Stimulated activated CD4-positive, alpha-beta T cell treated with anti-CD3 and anti-CD28 coated beads, TNF-alpha, amount 100 ng/mL, for 48 hours (primary cell): ENCODE measurements around the gene MGMT.

Source experiments
- DNase-seq, 3 donors: peaks; one replicate each; pipeline ENCODE4 v3.0.0-alpha.2; 2020; ENCODE audit warnings: low read depth in 3 of 3

Gene MGMT

DNA sequence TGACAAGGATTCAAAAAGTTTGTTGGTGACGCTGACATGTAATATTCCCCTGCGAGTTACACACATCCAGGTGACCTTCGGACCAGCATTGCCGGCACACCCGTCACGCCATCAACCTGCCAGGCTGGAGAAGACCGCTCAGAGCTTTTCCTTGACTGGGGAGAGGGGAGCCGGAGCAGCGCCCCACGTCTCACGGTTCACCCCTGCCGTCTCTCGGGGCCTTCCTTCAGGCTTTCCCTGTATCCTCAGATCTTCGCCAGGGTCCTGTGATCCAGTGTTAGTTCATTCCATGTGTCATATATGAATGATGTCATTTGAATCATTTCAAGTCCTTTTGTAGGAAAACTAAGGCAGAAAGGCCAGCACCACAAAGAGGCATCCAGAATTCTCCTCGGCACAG lies 127.8 kb downstream of the MGMT start:
- no peak for DNase-seq

DNA sequence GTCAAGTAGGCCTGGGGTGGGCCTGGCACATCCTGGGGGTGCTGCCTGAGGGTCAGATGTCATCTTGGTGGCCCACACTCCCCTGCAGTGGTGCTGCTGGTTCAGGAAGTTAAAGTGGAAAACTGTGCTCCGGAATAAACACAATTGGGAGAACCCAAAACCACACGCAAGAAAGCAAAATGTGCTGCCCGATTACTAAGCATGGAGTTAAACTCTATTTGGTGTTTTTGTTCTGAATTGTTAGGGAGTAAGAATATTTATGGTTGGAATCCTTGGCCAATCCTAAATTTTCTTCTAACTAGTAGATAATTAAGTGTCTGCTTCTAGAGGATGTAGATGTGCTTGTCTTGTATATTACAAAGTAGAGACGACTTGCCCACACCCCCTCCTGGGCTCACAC lies 131.4 kb downstream of the MGMT start:
- DNase-seq, result no peak

DNA sequence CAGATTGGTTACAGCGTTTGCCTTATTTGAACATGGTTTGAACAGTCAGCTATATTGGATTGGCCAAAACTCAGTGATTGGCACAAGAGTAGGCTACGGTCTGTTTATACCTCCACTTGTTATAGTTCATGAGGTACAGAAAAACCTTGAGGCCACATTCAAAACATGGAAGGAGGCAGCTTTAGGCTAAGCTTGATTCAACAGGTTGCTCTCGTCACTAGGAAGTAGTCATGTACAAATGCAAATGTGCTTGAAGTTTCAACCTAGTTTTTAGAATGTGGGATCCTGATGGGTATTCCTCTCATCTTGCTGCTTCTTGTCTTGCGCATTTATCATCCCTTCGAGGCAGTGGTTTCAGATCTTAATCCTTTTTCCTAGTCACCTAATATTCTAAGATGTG lies 132.1 kb downstream of the MGMT start:
- DNase-seq, result no peak

DNA sequence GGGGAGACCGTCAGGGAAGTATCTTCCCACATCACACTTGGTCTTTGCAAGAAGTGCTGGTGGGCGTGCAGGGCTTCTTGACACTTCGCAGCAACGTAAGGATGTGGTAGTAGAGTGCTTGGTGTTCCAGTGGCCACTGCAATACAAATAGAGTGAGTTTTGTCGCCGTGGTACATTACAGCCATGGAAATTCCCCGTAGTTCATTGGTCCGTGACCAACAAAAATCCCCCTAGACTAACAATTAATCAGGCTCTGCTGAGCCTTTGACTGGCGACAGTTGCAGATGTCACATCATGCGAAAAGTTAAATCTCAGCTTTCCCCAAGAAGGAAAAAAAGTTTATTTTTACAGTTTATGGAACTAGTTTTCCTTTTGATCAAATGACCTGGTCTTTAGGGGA lies 134.7 kb downstream of the MGMT start:
- no peak for DNase-seq

DNA sequence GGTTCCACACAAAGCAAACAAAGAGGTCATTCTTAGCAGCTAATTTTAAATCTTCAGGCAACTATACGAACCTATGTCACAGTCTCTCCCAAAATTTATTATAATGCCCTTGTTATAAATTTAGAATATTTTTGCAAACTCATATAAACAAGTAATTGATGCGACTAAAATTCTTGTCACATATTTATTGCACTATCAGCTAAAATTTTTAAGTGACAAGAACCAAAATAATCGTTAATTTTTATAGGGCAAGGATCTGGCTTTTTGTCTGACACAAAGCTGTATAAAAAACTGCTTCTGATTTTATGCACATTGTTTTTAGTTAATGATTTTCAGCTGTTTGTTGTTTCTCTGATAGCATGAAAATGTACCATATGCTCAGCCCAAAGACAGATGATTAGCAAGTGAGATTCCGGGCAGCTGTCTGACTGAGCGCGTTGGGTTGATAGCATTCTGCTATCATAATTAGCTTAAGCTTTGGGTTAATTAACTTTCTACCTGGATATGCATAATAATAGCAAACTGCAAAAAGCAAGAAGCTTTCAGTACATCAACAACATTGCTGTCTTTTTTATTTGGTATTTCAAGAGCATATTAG lies 136.0 kb downstream of the MGMT start:
- no peak for DNase-seq

DNA sequence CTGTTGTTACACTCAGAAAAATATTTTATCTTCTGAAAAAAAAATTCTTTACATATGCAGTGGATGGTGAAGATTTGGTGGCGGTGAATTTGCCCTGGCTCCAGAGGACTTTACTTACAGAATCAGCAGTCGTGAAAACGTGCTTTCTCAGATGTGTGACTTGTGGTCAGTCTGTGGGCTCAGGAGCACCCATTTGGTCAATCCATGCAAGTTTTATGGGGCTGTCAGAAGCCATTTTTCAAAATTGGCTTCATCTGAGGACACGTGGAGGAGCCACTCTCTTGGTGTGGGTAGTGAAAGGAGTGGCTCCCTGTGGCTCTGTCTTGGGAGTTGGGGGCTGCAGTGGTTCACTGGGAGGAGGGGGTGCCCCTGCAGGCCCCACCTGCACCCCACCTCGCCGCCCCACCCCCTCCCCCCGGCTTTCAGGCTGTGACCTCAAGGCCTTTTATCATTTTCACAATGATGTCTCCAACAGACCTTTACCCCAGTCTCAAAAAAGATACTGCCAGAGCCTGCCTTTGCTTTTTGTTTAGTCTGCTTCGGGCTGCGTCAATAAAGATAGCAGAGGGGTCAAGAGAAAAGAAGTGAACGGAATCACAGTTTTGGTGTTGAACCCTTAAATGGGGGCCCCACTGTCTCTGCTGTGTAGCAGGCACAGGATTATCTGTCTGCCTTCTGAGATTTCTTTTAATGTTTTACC lies 137.4 kb downstream of the MGMT start:
- no peak for DNase-seq

DNA sequence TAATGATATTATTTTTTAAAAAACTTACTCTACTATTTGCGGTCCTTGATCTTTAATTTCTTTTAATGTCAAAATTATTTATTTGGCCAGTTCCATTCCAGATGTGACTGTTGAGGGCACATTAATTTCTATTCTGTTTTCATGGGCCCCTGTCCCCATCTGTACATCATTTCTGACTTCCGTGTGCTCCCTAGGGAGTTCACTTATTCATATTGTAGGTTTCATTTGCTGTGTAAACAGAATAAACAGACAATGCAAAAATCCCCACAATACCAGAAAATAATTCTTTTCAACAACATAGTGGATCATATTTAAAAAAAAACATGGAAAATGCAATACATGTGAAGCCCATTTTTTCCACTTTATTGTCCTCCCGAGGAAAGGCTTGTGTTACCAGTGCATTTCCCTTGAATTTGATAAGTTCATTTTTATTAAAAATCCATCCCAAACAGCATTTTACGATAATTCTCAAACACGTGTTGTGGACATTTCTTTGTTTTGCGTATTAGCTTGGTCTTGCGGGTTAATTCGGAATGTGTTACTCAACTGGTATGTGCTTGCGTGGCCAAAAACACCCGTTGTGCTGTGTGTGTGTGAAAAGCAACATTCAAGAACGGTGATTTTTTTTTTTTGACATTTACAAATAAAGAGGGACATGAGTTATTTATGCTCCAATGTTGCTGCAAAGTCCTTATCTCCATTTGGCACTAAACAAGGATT lies 138.4 kb downstream of the MGMT start:
- no peak for DNase-seq

DNA sequence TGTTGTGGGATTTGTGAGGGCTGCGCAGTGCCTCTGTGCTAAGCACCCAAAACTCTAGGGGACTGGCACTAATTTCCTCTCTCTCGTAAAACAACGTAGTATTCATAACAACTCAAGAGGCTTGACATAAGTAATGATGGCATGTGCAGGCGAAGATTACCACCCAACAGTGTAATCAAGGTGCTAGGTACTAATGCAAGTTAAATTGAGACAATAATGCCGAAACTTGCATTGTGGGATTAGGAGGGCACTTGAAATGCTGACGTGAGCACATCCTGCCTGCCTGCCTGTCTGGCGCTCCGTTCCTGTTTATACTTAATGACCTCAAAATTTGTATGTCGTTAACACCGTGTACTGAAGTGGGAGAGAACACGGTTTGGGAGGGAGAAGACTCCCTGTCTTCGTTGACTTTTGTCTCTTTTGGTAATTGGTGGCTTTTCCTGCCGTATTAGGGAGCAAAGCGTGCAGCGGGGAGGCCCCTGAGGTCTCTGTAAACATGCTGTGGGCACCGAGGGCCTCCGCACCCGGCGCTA lies 139.0 kb downstream of the MGMT start:
- DNase-seq, result no peak

DNA sequence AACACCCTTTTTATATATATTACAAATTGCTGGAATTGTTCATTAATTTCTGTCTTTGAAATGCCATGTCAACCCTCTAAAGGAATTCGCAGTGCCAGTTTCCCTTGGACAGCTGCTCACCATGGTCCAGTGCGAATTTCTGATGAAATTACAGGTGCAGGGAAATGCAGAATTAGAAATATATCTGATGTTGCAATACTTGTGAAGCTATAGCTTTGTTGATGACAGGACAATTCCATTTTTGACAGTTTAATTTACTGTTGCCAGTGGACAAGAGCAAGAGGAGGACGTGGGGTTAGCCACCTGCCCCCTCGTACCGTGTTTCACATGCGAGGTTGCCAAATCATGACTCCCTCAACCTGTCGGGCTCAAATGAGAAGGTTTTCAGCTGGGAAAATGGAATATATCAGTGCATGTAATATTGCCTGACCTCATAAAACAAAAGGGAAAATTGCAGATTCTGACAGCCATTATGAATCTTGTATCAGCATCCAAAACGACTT lies 140.6 kb downstream of the MGMT start:
- DNase-seq, result no peak

DNA sequence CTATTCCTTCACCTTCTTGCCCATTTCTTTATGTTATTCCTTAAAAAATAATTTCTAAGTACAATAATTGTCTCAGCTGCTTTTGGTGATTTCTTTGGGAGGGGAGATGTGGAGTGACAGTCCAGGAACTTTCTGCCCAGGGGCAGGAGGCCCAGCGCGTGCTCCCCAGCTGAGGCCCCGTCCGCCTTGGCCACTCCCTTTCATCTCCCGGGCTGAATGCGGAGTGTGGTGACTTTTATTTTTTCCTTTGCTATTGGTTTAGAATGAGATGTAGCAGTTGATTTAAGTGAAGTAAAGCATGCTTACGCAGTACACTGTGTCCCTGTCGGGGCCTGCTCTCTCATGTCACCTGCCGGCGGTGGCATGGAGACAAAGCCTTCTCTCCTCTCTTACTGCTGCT lies 141.6 kb downstream of the MGMT start:
- DNase-seq, result no peak

DNA sequence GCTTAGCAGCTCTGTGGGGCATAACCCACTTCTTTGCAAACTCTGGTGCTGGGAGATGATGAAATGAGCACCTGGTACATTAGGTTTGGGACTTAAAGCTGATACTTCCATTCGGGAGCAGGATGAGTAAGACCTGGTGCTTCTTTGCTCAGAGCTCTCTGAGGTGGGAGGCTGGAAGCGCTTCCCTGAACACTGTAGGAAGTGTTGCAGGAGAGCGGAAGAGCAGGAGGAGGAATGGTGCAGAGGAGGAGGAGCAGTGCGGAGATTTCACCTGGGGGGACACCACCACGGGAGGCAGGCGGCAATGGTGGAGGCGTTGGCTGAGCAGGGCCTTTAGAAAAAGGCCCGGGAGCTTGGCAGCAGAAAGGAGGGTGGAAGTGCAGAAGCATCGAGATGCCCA lies 142.5 kb downstream of the MGMT start:
- DNase-seq, result no peak

DNA sequence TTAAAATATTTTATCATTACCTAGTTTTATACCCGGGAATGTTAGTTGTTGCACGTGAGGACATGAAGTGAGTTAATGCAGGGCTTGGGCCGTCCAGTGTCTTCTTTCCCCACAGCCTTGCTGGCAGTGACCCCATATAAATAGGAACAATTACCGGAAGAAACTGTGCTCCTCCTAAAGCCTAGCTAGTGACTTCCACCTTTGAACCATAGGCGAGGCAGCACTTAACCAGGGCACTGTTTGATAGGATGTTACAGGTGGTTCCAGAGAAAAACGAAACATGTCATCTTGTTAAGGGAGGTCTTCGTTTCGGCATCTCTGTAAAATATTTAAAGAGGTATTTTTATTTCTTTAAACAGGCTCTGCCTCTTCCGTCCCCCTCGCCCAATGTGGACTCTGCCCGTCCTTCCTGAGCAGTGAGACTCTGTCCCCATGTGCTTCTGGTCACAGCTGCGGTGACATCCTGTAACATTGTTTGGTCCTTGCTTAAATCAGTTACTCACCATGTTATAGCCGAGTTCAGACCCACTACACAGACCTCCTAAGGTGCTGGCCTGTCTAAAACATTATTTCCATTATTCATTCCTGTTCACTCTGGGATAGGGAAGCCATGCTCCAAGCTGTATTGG lies 145.6 kb downstream of the MGMT start:
- no peak for DNase-seq

DNA sequence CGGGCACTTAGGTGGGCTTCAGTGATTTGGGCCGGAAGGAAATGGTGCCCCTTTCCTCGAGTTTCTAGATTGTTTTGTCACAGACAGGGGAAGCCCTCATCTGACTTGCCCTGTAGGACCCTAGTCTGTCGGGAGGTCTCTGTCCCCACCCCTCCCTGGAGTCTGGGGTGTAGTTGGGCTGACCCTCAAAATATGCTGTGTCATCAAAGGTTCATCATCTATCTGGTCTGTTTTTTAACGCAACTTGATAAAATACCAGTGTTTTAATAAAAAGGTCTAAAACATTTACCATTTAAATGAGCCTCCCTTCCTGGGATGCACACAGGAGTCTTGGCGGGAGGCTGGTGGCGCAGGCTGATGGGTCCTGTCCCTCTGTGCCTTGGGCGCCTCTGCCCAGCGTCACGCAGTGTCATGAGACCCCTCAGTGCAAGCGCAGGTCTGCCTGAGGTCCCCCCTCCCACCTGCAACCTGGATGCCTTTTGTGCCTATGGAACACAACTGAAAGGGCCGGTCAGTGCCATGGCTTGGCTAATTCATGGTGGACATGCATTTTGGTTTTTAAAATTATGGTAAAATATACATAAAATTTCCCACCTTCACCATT lies 146.4 kb downstream of the MGMT start:
- DNase-seq, result no peak

DNA sequence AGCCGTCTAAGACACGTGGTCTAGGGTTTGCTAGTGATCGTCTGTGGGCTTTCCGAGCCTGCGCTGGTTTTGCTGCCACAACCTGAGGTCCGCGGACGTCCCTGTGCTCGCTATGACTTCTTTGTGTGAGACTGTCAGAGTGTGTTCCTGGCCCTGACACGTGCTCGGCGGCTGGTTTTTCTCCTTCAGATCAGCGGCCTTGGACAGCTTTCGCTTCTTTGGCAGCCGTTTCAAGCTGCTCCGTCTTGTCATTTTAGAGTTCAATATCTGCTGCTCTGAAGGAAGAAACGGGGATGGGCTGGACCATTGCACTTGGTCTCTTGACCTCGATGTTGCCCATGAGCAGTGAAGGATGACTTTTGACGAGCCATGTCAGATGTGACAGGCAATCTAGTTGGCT lies 147.3 kb downstream of the MGMT start:
- DNase-seq, result no peak

DNA sequence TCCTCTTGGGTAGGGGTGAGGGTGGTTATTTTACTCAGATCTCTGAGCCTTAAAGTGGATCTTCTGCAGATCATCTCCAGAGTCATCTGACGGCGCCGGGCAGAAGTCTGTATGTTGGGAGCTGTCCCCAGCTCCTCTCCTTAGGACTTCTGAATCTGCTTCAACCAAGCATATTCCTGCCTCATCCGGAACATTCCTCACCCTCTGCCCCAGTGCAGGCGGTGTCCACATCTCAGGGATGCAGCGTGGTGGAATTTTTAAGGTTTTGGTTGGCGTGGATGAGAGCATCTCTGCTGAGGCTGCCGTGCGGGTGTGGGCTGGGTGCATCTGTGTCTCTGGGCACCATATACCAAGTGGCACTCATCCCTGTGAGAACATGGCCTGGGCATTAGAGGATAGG lies 148.3 kb downstream of the MGMT start:
- no peak for DNase-seq

DNA sequence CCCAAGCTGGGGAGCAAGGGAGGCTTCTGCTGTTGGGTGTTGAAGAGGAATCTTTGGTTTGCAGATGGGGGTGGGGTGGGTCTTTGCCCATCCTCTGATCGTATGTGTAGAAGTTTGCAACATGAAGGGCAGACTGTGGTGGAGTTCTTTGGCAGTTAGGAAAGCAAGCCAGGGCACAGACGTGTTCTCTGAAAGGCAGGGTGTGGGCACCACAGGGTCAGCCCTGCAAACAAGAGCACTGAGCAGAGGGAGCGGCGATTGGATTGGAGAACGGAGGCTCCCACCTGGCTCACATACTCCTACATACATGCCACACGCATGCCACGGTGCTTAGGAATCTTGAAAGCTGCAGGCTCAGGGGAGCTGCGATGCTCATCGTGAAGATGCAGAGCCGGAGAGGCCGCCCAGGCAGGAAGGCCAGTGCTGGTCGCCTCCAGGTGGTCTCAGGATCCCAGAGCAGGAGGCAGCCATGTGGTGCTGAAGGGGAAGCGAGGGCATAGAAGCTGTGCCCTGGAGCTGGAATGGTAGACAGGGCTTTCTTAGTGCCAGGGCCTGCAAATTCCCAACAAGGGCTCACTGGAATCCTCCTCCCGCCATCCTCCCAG lies 149.0 kb downstream of the MGMT start:
- DNase-seq, result no peak

DNA sequence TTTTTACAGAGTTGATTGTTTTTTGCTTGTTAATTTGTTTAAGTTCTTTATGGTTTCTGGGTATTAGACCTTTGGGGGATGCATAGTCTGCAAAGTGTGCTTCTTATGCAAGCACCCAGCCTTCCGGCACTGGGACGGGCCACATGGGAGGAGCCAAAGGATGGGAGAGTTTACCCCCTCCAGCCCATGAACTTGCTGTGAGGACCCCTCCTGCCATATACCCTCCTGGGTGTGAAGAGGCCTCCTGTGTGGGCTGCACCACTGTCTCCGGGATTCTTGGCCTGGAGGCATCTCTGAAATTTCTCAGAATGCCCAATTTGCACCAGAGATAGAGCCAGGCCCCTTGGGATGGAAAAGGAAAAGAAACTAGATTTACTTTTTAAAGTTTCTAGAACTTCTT lies 150.7 kb downstream of the MGMT start:
- DNase-seq, result no peak

DNA sequence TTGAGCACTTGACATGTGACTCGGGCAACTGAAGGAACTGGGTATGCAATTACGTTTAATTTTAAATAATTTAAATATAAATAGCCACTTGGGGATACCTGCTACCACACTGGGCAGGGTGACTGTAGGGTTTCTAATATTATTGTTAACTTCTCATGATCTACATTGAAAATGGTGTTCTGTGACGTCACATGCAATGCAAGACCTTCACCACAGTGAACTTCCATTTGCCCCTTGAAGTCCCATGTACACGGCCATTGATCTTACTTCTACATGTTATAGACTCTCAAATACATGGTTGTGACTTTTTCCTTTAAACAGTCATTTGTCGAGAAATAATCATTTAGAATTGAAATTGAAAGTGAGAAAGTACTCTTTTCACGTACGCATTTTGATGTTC lies 154.0 kb downstream of the MGMT start:
- DNase-seq, result no peak

DNA sequence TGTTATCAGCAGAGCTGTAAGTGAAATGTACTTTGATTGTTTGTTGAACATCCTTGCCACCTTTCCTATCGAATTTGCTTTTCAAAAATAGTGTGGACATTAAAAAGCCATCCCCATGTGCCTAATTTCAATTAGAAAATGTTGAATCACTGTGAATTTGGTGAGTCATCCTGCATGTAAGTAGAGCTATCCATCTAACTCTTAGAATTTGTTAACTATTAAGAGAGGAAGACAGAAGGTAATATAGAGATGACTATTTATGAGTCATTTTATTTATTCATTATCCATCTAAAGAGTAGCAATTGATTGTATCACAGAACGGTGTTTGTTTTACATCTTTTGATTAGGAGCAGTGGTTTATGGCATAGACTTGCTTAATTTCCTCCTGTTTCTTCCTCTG lies 154.7 kb downstream of the MGMT start:
- DNase-seq, result no peak

DNA sequence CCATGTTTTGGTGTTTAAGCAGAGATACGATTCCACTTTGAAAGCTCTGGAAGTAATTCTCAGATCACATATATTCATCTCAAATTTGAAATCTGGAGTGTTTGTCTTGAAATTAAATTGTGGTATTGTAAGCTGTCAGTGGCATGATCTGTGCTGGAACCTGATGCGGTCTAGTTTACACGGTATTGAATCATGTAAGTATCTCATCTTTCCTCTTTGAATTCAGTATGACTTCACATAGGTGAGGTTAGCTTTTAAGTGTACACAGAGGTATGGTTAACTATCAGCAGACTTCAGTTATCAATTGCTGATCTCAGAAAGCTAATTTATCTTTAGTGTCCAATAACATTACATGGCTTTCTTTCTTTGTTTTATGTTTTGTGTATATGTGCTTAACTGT lies 155.2 kb downstream of the MGMT start:
- no peak for DNase-seq

DNA sequence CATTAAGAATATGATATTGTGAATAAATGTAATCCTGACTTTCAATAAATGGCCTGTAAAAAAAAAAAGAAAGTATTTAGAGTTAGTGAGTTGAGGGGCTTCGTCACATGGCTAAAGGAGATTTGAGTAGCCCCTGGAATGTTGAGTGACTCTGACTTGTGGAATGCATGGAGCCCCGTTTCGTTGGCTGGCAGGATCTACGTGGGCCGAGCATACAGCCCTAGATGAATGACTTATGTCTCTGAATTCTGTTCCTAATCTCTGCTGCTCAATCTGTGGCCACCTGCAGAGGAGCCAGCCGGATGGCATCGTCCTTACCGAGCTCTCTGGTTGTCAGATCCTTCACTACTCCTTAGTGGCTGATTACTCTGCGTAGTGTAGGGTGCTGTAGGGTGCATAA lies 155.7 kb downstream of the MGMT start:
- DNase-seq, result no peak

DNA sequence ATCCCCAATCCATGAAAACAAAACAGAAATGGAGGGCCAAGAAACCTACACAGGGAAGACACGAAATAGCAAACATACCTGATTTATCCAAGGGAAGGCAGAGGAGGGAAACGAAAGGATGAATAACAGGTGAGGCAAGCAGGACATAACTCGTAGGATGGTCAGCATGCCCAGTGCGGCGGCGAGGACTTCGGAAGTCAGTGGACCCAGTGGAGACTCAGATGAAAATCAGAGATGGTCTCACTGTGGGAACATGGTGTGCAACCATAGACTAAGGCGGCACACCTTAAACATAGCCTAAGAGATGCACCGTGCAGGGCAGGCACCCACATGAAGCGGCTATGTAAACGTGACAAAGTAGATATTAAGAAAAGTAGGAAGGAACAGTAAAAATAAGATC lies 157.5 kb downstream of the MGMT start:
- no peak for DNase-seq
